Activated B cell treated with CpG ODN at 0.5 μM for 24 hours (primary cell): ENCODE results near the gene ANAPC1. TPM values are rescaled to one million over a fixed set of nuclear protein-coding genes. Genes with fewer than 3 reads are reported as not detected.
A peak's percentile ranks its signal among the peaks of the same experiment; 100 is the strongest.

Experiments used
- ATAC-seq: fragments of 200-7000 bp; cut with Tn5 transposase; one replicate; pipeline ENCODE4 v1.10.0; 2021; ENCODE audit warnings: low read depth, mild to moderate bottlenecking, moderate library complexity
- CTCF ChIA-PET: fragments of 350-600 bp; sonication (Branson Sonifier 250); formaldehyde crosslinking; loops from one replicate; lab custom pipeline; 2021; ENCODE audit warnings: antibody characterized with exemption; lab: Charles Lee
- POLR2A ChIA-PET: fragments of 350-600 bp; sonication (Branson Sonifier 250); formaldehyde crosslinking; loops from one replicate; lab custom pipeline; 2021; ENCODE audit warnings: antibody characterized with exemption; lab: Charles Lee
- DNase-seq: peaks from one replicate; pipeline ENCODE4 v3.0.0; 2022
- H3K27ac Mint-ChIP-seq: one replicate; pipeline ENCODE4 v1.8.0; 2020; ENCODE audit warnings: mixed read lengths
- H3K27me3 Mint-ChIP-seq: one replicate; pipeline ENCODE4 v1.8.0; 2021; ENCODE audit warnings: mixed read lengths
- H3K36me3 Mint-ChIP-seq: one replicate; pipeline ENCODE4 v1.8.0; 2021; ENCODE audit warnings: low read depth, mixed read lengths
- H3K4me1 Mint-ChIP-seq: one replicate; pipeline ENCODE4 v1.8.0; 2021; ENCODE audit warnings: mixed read lengths
- H3K4me3 Mint-ChIP-seq: one replicate; pipeline ENCODE4 v1.8.0; 2020; ENCODE audit warnings: mild to moderate bottlenecking, mixed read lengths
- H3K9me3 Mint-ChIP-seq: one replicate; pipeline ENCODE4 v1.8.0; 2020; ENCODE audit warnings: mixed read lengths
- CTCF ChIP-seq: fragments of 200-600 bp; IDR thresholded peaks from one replicate; pipeline ENCODE4 v1.8.0; 2022; ENCODE audit warnings: antibody characterized with exemption, mild to moderate bottlenecking
- intact Hi-C: fragments of 100-400 bp; cut with micrococcal nuclease; formaldehyde crosslinking; loops from one replicate; pipeline ENCODE4 v1.15.1; 2024
- total RNA-seq: library from RNA; stranded (reverse); gene quantifications from 2 replicates; pipeline ENCODE4 v1.2.3, GENCODE V29; 2022

ANAPC1 gene
- total RNA-seq, 1 donor from 2014 or later = 88.1 TPM

- ChIA-PET POLR2A (no interaction called here), CTCF (no interaction called here)
- ATAC-seq = no peak
- Mint-ChIP-seq H3K27me3 (peaks cover 9% of the 10 kb centered on the region), H3K4me3 (no peak overlapping the region), H3K9me3 (no peaks in the 10 kb centered on the region), H3K36me3 (no peaks in the 10 kb centered on the region), H3K4me1 (peaks cover 26% of the 10 kb centered on the region), H3K27ac (no peak overlapping the region)
- intact Hi-C loops = no loop called here
- no peak for DNase-seq
- TF ChIP-seq CTCF = no peak
These were observed 20.0 kb upstream of the ANAPC1 start for GRCh38 chr2:111903930-111904439.

- DNase-seq (no peak), ATAC-seq (no peak)
- no peaks in the 10 kb centered on the region for H3K36me3 Mint-ChIP-seq
- no peaks in the 10 kb centered on the region for H3K9me3 Mint-ChIP-seq
- no peak for TF ChIP-seq CTCF
- intact Hi-C loops = no loop called here
- no peak overlapping the region for H3K27ac Mint-ChIP-seq
- H3K27me3 Mint-ChIP-seq = peaks cover 9% of the 10 kb centered on the region
- no peak overlapping the region for H3K4me3 Mint-ChIP-seq
- ChIA-PET CTCF (interaction anchor here (1.1 kb wide), 1 partner anchor 16 kb away, joined by 4 read pairs; no protein-coding TSS in a partner anchor), POLR2A (no interaction called here)
- H3K4me1 Mint-ChIP-seq = peaks cover 26% of the 10 kb centered on the region
These were observed 19.5 kb upstream of the ANAPC1 start for GRCh38 chr2:111903516-111903915.

GRCh38 chr2:111900859-111901258 lies 16.9 kb upstream of the ANAPC1 start:
- ATAC-seq (no peak), DNase-seq (no peak)
- Mint-ChIP-seq H3K36me3 (no peaks in the 10 kb centered on the region), H3K27me3 (peaks cover 21% of the 10 kb centered on the region), H3K4me3 (no peak overlapping the region), H3K27ac (no peak overlapping the region), H3K9me3 (no peaks in the 10 kb centered on the region), H3K4me1 (peaks cover 15% of the 10 kb centered on the region)
- POLR2A ChIA-PET = no interaction called here
- intact Hi-C loops = no loop called here
- TF ChIP-seq CTCF = no peak
- CTCF ChIA-PET = no interaction called here

DNA sequence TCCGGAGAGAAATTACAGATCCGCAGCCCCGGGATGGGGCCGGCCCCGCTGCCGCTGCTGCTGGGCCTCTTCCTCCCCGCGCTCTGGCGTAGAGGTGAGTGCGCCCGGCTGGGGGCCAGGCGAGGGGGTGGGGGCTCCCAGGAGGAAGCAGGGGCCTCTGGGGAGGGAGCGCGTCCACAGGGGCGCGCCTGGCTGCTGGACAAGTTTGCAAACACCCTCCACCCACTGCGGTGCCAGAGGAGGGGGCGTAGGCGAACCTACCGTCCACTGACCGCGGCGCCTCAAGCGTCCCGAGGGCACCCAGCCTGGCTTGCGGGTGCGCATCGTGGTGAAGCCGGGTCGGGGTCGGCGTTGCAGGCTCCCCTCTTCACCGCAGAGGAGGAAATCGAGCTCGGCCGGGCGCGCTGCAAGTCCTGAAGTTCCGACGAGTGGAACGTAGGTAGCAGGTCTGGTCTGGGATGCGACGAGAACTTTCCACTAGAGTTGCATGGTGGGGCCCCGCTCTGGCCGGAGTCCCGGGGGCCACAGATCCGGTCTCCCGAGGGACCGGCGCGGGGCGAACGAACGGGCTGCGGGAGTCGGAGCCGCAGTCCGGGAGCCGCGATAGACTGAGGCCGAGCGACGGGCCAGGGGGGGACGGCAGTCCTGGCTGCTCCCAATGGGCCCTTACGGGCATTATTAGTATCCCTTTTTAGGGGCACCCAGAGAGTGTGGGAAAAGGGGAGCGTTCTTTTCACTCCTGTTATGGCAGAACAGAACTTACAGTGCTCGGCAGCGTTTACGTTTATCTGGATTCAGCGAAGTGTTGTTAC lies 14.9 kb upstream of the ANAPC1 start:
- CTCF ChIA-PET = interaction anchor here (1.0 to 1.5 kb wide), 3 partner anchors 11 to 149 kb away, joined by 4 to 5 read pairs (median 5); partner anchors contain the start of gene ANAPC1
- no peaks in the 10 kb centered on the region for H3K9me3 Mint-ChIP-seq
- POLR2A ChIA-PET = no interaction called here

More for the DNA sequence above, 14.9 kb upstream of the ANAPC1 start:
- intact Hi-C loops = loop anchor here (5.0 kb wide), 1 partner anchor 103 kb away; no protein-coding TSS in a partner anchor
- peaks cover 13% of the 10 kb centered on the region for H3K4me1 Mint-ChIP-seq
- peak; percentile 32 for DNase-seq
- no peaks in the 10 kb centered on the region for H3K36me3 Mint-ChIP-seq
- no peak for TF ChIP-seq CTCF
- H3K4me3 Mint-ChIP-seq = peak overlapping the region; percentile 78
- H3K27me3 Mint-ChIP-seq = peaks cover 33% of the 10 kb centered on the region
- H3K27ac Mint-ChIP-seq = no peak overlapping the region
- peak; percentile 22 for ATAC-seq
